Lung (tissue), 12 donors: ENCODE measurements around the gene FBRSL1. TPM values are rescaled to one million over a fixed set of nuclear protein-coding genes. Genes with fewer than 3 reads are reported as not detected.

Experiments used
- ATAC-seq: fragments of 200-7000 bp; cut with Tn5 transposase; one replicate; pipeline ENCODE4 v1.9.1; 2020; ENCODE audit warnings: moderate number of reproducible peaks; ENCODE audit not compliant: insufficient read depth, low FRiP score
- DNase-seq, 3 donors: peaks; one replicate each; pipeline ENCODE4 v3.0.0-alpha.2; 2013 to 2017
- H3K27ac ChIP-seq, 2 donors: one replicate each; pipeline ENCODE4 v1.5.1; 2013; ENCODE audit warnings: mild to moderate bottlenecking in 2 of 2, moderate library complexity in 2 of 2, control low read depth in 1 of 2, inconsistent platforms in 1 of 2, low read depth in 1 of 2, low read length in 1 of 2
- H3K27me3 ChIP-seq, 3 donors: one replicate each; pipeline ENCODE4 v1.5.1; 2013; ENCODE audit warnings: low read length in 2 of 3; ENCODE audit not compliant: control insufficient read depth in 3 of 3, insufficient read depth in 3 of 3
- H3K36me3 ChIP-seq, 4 donors: one replicate each; pipeline ENCODE4 v1.5.1; 2013; ENCODE audit warnings: low read length in 4 of 4, mild to moderate bottlenecking in 1 of 4, moderate library complexity in 1 of 4; ENCODE audit not compliant: control insufficient read depth in 4 of 4, insufficient read depth in 4 of 4
- H3K4me1 ChIP-seq, 5 donors: one replicate each; pipeline ENCODE4 v1.5.1; 2013; ENCODE audit warnings: low read length in 5 of 5, mild to moderate bottlenecking in 2 of 5, moderate library complexity in 1 of 5; ENCODE audit not compliant: control insufficient read depth in 5 of 5, insufficient read depth in 5 of 5
- H3K4me3 ChIP-seq: one replicate; pipeline ENCODE4 v1.5.1; 2013; ENCODE audit warnings: mild to moderate bottlenecking, control low read depth, moderate library complexity
- H3K9ac ChIP-seq, 2 donors: one replicate each; pipeline ENCODE4 v1.5.1; 2013; ENCODE audit warnings: low read length in 2 of 2, control low read depth in 1 of 2; ENCODE audit not compliant: insufficient read depth in 1 of 2
- H3K9me3 ChIP-seq, 4 donors: one replicate each; pipeline ENCODE4 v1.5.1; 2013; ENCODE audit warnings: low read length in 3 of 4, mild to moderate bottlenecking in 1 of 4, moderate library complexity in 1 of 4; ENCODE audit not compliant: control insufficient read depth in 4 of 4, insufficient read depth in 3 of 4
- WGBS, 2 donors: extraction: QIAGEN DNeasy Blood & Tissue Kit; methylation state at CpG; one replicate each; pipeline ENCODE4 v1.1.7; 2013; 5-methylcytosine and 5-hydroxymethylcytosine counted together
- polyA plus RNA-seq, 2 donors: library from polyadenylated mRNA; stranded (reverse); fragments of 200-250 nt; gene quantifications; one replicate each; pipeline ENCODE4 v1.2.1, GENCODE V29; 2013
- total RNA-seq, 2 donors: library from RNA; depleted of rRNA in 1 of 2; stranded (reverse); fragments of >200 nt in 1 of 2; gene quantifications; one replicate each; pipeline ENCODE4 v1.2.1, GENCODE V29; 2014 to 2021
- TF ChIP-seq, protein P1 (sequence below): IDR thresholded peaks from 2 replicates; pipeline ENCODE4 v1.5.1; 2012; ENCODE audit warnings: mild to moderate bottlenecking; ENCODE audit errors: control extremely low read depth, extremely low read depth
- donor health status: control.
- donor health status: control.
- donor health status: Bipolar disorder and iron deficiency.
- donor health status: healthy.
- donor health status: DM: yes; HTN: yes; CAD: no.

FBRSL1 gene
- total and polyA plus RNA-seq, 4 donors, result 10.6 to 56.9 (median 22.3) TPM

DNA sequence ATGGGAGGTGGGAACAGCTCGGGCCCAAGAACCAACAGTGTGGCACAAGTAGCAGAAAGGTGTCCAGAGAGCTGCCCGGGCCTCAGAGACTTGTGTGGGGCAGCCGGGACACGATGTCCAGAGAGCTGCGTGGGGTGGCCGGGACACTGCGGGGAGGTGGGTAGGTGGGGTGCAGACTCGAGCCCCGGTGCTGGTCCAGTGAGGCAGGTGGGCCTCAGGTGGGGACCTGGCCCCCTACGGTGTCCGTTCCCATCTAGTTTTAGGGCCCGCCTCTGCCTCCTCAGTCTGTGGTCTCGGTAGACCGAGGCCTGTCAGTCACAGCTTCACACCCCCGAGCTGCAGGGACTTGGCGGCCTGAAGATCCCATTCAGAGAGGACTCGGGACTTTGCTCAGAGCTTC is 6.3 kb upstream of the FBRSL1 start:
- ATAC-seq (no peak), DNase-seq (no peak)
- no peak overlapping the region for H3K4me3 ChIP-seq
- H3K4me1 ChIP-seq, result peaks cover 0 to 6% (median 0%) of the 10 kb centered on the region in 5 donors
- H3K36me3 ChIP-seq, result no peaks in the 10 kb centered on the region
- H3K9ac ChIP-seq, result no peak overlapping the region
- no peak overlapping the region for H3K27ac ChIP-seq
- WGBS, 2 donors, result 90 to 96% methylated on average over 17 of the region's 17 CpGs
- peaks cover 0 to 3% (median 0%) of the 10 kb centered on the region in 4 donors for H3K9me3 ChIP-seq
- TF ChIP-seq, protein P1, sequence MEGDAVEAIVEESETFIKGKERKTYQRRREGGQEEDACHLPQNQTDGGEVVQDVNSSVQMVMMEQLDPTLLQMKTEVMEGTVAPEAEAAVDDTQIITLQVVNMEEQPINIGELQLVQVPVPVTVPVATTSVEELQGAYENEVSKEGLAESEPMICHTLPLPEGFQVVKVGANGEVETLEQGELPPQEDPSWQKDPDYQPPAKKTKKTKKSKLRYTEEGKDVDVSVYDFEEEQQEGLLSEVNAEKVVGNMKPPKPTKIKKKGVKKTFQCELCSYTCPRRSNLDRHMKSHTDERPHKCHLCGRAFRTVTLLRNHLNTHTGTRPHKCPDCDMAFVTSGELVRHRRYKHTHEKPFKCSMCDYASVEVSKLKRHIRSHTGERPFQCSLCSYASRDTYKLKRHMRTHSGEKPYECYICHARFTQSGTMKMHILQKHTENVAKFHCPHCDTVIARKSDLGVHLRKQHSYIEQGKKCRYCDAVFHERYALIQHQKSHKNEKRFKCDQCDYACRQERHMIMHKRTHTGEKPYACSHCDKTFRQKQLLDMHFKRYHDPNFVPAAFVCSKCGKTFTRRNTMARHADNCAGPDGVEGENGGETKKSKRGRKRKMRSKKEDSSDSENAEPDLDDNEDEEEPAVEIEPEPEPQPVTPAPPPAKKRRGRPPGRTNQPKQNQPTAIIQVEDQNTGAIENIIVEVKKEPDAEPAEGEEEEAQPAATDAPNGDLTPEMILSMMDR, result no peak
- H3K27me3 ChIP-seq, result no peaks in the 10 kb centered on the region

DNA sequence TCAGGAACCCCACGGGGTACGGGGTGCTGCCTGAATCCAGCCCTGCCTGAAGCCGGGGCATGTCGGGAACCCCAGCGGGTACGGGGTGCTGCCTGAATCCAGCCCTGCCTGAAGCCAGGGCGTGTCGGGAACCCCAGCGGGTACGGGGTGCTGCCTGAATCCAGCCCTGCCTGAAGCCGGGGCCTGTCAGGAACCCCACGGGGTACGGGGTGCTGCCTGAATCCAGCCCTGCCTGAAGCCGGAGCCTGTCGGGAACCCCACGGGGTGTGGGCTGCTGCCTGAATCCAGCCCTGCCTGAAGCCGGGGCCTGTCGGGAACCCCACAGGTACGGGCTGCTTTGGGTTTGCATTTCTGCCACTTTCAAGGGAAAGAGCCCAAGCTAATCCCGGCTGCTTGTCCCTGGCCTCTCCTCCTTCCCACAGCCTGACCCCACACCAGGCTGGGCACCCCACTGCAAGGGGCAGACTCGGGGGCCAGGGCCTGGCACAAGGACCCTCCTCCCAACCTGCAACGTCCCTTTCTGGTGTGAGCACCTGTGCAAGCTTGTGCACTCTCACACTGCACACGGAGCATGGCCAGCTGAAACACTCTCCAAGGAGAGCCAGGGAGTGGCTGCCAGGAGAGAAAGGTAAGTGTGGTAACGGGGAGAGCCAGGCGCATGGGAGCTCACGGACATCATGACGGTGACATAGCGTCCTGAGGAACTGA is 5.6 kb upstream of the FBRSL1 start:
- Histone ChIP-seq H3K9me3 (peaks cover 0 to 3% (median 0%) of the 10 kb centered on the region in 4 donors), H3K9ac (no peak overlapping the region), H3K4me1 (peaks cover 0 to 13% (median 3%) of the 10 kb centered on the region in 5 donors), H3K27me3 (no peaks in the 10 kb centered on the region), H3K27ac (no peak overlapping the region), H3K4me3 (no peak overlapping the region), H3K36me3 (no peaks in the 10 kb centered on the region)
- ATAC-seq (no peak), DNase-seq (no peak)
- TF ChIP-seq, protein P1, result no peak
- 88 to 93% methylated on average over 22 to 28 of the region's 28 CpGs for WGBS, 2 donors

DNA sequence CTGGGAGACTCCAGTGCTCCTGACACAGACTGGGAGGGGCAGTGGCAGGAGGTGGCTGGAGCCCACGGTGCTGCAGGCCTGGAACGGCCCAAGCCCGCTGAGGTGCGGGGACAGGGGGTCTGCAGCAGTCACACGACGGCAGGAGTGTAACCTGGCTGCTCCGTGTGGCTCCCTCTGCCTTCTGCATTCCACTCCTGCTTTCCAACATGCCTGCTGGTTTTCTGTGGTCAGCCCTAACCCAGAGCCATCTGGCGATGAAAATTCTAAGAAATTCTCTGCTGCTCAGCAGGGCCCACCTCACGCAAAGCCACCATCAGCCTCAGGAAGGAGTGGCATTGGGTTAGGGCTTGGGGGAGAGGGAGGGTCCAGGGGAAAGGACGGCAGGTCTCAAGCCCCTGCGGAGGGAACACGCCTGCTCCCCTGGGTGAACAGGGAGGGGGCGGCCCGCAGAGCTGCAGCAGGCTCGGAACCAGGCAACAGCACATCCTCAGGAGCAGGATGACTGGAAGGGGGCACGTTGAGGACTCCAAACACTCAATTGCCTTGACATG is 5.0 kb upstream of the FBRSL1 start:
- ATAC-seq, result no peak
- no peak for DNase-seq
- 73 to 80% methylated on average over 16 of the region's 16 CpGs for WGBS, 2 donors
- H3K4me1 ChIP-seq, result peaks cover 0 to 13% (median 3%) of the 10 kb centered on the region in 5 donors
- no peak overlapping the region for H3K4me3 ChIP-seq
- H3K9ac ChIP-seq, result no peak overlapping the region
- no peaks in the 10 kb centered on the region for H3K27me3 ChIP-seq
- no peaks in the 10 kb centered on the region for H3K36me3 ChIP-seq
- H3K9me3 ChIP-seq, result peaks cover 0 to 3% (median 0%) of the 10 kb centered on the region in 4 donors
- no peak overlapping the region for H3K27ac ChIP-seq
- TF ChIP-seq, protein P1, result no peak
